Esophagus squamous epithelium (tissue), 4 donors: ENCODE results near the gene HOXB5.

Experiments used
- POLR2A ChIP-seq, 4 donors: fragments of 450-650 bp; IDR thresholded peaks; one replicate each; pipeline ENCODE4 v1.6.1; 2017; ENCODE audit warnings: antibody characterized with exemption in 4 of 4, mild to moderate bottlenecking in 4 of 4, moderate library complexity in 3 of 4
- TF ChIP-seq, protein P1 (sequence below), 6 experiments: fragments of 450-650 bp in 4 of 6; fragments of 200-600 bp in 2 of 6; sonication (generic) in 2 of 6; IDR thresholded peaks; one replicate each; pipeline ENCODE4 v1.5.1; 2016 to 2019; ENCODE audit warnings: antibody characterized with exemption in 6 of 6, mild to moderate bottlenecking in 4 of 6, moderate library complexity in 4 of 6

DNA sequence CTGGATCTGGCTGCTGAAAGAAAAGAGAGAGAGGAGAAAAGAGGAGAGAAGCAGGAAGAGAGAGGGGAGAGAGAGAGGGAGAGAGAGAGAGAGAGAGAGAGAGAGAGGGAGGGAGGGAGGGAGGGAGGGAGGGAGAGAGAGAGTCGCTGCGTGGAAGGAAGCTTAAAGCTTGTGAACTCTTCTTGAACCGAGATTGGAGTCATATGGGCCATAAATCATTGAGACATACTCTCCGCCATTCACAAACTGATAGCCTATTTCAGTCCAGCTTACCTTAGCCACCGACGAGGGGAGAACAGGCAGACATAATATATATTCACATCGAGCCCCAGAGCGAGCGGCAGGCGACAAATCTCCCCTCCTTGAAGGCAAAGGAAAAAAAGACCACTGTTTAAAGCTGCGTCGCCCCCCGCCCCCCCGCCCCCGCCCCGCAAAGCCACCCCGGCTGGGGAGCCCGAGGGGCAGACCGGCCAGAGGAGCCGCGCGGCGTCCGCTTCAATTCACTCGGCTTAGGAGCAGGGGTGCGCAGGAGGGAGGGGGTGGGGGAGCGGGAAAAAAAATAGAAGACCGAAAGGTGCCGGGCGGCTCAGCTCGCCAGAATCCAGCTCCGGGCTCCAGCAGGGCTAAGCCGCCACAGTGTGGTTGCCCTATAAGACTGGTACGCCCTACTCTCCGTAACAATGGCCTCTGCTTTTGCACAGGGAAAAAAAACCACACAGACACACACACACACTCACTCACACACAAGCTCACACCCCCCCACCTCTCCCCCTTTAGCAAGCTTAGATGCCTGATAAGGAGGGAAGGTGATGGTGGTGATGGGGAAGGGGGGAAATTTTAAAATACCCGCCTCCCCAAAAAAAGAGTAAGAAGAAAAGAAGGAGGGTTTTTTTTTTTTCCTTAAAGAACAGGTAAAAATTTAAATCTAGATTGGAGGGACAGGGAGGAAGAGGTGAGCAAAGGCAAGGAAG lies 38.0 kb downstream of the HOXB5 start:
- TF ChIP-seq, protein P1, sequence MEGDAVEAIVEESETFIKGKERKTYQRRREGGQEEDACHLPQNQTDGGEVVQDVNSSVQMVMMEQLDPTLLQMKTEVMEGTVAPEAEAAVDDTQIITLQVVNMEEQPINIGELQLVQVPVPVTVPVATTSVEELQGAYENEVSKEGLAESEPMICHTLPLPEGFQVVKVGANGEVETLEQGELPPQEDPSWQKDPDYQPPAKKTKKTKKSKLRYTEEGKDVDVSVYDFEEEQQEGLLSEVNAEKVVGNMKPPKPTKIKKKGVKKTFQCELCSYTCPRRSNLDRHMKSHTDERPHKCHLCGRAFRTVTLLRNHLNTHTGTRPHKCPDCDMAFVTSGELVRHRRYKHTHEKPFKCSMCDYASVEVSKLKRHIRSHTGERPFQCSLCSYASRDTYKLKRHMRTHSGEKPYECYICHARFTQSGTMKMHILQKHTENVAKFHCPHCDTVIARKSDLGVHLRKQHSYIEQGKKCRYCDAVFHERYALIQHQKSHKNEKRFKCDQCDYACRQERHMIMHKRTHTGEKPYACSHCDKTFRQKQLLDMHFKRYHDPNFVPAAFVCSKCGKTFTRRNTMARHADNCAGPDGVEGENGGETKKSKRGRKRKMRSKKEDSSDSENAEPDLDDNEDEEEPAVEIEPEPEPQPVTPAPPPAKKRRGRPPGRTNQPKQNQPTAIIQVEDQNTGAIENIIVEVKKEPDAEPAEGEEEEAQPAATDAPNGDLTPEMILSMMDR (IDR thresholded peaks at IDR 0.05), result peak in 3 of 6 experiments; percentile 23 to 42 (median 27)
- TF ChIP-seq POLR2A (IDR thresholded peaks at IDR 0.05), result no peak
